Measurements from ENCODE around the gene IHH.

The IHH gene

DNA sequence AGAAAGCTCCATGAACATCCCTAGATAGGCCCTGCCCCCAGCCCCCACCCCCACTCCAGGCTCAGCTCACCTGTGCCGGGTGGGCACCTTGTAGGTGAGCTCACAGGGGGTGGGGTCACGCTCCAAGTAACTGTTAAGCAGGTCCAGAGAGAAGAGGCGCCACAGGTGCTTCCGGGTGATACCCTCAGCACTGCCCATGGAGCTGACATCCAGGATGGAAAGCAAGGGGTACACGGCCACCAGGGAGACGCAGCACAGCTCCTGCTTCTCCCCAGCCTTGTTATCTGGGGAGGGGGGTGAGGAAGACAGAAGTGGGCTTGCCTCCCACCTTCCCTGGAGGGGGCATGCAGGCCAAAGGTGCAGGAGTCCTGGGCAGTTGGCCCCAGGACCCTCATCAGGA, 41.3 kb downstream of the IHH start:
- H3K4me2 ChIP-seq (ENCODE audit: low read length): no peak overlapping the region
- TF ChIP-seq, protein P1, sequence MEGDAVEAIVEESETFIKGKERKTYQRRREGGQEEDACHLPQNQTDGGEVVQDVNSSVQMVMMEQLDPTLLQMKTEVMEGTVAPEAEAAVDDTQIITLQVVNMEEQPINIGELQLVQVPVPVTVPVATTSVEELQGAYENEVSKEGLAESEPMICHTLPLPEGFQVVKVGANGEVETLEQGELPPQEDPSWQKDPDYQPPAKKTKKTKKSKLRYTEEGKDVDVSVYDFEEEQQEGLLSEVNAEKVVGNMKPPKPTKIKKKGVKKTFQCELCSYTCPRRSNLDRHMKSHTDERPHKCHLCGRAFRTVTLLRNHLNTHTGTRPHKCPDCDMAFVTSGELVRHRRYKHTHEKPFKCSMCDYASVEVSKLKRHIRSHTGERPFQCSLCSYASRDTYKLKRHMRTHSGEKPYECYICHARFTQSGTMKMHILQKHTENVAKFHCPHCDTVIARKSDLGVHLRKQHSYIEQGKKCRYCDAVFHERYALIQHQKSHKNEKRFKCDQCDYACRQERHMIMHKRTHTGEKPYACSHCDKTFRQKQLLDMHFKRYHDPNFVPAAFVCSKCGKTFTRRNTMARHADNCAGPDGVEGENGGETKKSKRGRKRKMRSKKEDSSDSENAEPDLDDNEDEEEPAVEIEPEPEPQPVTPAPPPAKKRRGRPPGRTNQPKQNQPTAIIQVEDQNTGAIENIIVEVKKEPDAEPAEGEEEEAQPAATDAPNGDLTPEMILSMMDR (IDR thresholded peaks at IDR 0.05): no peak
- H3K4me3 ChIP-seq (ENCODE audit: low read depth, low read length): no peak overlapping the region
- no peaks in the 10 kb centered on the region for H3K9me3 ChIP-seq (ENCODE audit: control insufficient read depth, low read length)
- no peak overlapping the region for H3K27ac ChIP-seq
- no peak overlapping the region for H2AFZ ChIP-seq
- H3K36me3 ChIP-seq (ENCODE audit: control insufficient read depth, insufficient read depth, low read length): no peaks in the 10 kb centered on the region
- no peaks in the 10 kb centered on the region for H3K27me3 ChIP-seq (ENCODE audit: control insufficient read depth, insufficient read depth, low read length)
- H3K79me2 ChIP-seq: no peaks in the 10 kb centered on the region
- H3K9ac ChIP-seq: no peak overlapping the region
- H3K4me1 ChIP-seq: no peaks in the 10 kb centered on the region

DNA sequence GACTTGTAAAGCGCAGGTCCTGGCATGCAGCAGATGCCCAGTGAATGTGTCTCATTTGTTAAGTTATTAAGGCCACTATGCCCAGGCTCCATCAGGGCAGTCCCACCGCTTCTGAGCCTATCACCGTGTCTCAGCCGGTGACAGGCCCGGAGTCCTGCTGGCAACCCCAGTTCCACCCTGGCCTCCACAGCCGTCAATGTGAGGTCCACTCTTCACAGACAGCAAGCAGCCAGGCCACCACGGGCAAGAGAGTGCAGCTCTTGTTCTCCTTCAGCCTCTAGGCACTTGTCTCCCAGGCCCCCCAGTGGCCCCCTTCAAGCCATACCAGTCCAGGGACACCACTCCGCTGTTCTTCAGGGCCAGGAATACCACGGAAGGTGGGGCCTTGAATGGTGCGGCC, 42.0 kb downstream of the IHH start:
- no peak overlapping the region for H2AFZ ChIP-seq
- no peaks in the 10 kb centered on the region for H3K36me3 ChIP-seq (ENCODE audit: control insufficient read depth, insufficient read depth, low read length)
- no peak overlapping the region for H3K27ac ChIP-seq
- no peaks in the 10 kb centered on the region for H3K79me2 ChIP-seq
- H3K27me3 ChIP-seq (ENCODE audit: control insufficient read depth, insufficient read depth, low read length): no peaks in the 10 kb centered on the region
- no peak overlapping the region for H3K9ac ChIP-seq
- no peak overlapping the region for H3K4me3 ChIP-seq (ENCODE audit: low read depth, low read length)
- no peaks in the 10 kb centered on the region for H3K4me1 ChIP-seq
- H3K9me3 ChIP-seq (ENCODE audit: control insufficient read depth, low read length): no peaks in the 10 kb centered on the region
- no peak overlapping the region for H3K4me2 ChIP-seq (ENCODE audit: low read length)
- TF ChIP-seq, protein P1 (IDR thresholded peaks at IDR 0.05): no peak

DNA sequence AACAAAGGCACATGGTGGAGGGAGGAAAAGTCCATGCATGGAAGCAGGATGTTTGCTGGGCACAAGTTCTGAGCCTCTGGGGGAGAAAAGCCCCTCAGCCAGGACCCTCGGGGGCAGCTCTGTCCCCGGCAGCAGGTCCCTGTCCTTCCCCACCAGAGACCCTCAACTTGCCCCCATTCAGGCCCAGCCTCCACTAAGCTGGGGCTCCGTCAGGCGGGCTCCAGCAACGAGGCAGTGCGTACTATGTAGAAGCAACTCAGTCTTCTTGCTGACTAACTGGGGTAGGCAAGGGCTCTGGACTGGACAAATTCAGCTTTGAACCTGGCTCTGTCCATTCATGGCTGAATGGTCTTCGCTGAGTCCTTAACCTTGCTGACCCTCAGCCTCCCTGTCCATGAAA, 42.4 kb downstream of the IHH start:
- TF ChIP-seq, protein P1 (IDR thresholded peaks at IDR 0.05): no peak
- no peak overlapping the region for H3K27ac ChIP-seq
- H3K9ac ChIP-seq: no peak overlapping the region
- H3K36me3 ChIP-seq (ENCODE audit: control insufficient read depth, insufficient read depth, low read length): no peaks in the 10 kb centered on the region
- no peaks in the 10 kb centered on the region for H3K27me3 ChIP-seq (ENCODE audit: control insufficient read depth, insufficient read depth, low read length)
- no peaks in the 10 kb centered on the region for H3K4me1 ChIP-seq
- H3K79me2 ChIP-seq: no peaks in the 10 kb centered on the region
- H3K4me2 ChIP-seq (ENCODE audit: low read length): no peak overlapping the region
- H2AFZ ChIP-seq: no peak overlapping the region
- no peak overlapping the region for H3K4me3 ChIP-seq (ENCODE audit: low read depth, low read length)
- no peaks in the 10 kb centered on the region for H3K9me3 ChIP-seq (ENCODE audit: control insufficient read depth, low read length)

DNA sequence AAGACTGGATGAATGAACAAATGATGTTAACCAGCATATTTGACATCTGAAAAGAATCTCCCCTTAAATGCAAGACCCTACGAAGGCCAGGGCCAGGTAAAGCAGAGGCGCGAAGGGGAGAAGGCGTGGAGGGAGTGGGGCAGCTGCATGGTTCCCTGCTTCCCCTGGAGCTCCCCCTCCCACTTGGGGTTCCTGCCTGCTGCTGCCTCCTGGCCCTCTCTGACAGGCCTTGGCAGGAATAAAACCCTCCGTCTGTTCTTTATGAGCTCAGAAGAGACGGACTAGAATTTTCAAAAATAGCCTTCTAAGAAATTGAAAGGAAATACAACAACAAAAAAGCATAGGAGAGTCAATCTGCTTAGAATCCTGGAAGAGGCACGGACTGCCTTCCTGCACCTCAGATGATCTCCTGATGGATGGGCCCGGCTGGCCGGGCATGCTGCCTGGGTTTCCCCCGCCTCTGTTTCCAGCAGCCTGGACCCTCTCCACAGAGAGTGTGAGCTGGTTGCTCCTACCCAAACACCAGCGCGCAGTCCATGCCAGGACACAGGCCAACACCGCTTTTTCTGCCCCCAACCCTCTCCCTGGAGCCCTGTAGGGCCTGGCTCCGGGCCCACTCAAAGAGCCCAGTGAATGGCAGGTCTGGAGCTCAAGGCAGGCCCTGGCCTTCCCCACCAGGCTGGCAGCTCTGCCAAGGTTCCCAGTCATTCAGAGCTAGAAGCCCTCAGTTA, 43.4 kb downstream of the IHH start:
- Histone ChIP-seq H3K9me3 (ENCODE audit: control insufficient read depth, low read length) (no peaks in the 10 kb centered on the region), H3K79me2 (no peaks in the 10 kb centered on the region), H2AFZ (no peak overlapping the region), H3K27ac (no peak overlapping the region), H3K27me3 (ENCODE audit: control insufficient read depth, insufficient read depth, low read length) (no peaks in the 10 kb centered on the region), H3K4me1 (no peaks in the 10 kb centered on the region), H3K36me3 (ENCODE audit: control insufficient read depth, insufficient read depth, low read length) (no peaks in the 10 kb centered on the region), H3K4me3 (ENCODE audit: low read depth, low read length) (no peak overlapping the region), H3K9ac (no peak overlapping the region), H3K4me2 (ENCODE audit: low read length) (no peak overlapping the region)
- TF ChIP-seq, protein P1 (IDR thresholded peaks at IDR 0.05): no peak

DNA sequence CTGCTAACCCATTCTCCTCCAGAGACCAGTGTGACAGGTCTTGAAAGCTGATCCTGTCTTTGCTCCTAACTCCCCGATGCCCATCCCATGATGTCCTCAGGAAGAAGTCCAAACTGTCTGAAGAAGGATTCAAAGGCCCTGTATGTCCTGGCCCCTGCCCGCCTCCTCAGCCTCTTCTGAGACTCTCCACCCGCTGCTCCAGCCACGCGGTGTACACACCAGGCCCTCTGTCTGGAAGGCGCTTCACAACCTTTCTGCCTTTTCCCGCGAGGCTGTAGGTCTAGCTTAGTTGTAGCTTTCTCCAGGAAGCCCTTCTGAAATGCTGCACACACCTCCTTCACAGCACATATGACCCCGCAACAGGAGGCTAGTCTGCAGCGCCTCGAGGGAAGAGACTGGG, 44.0 kb downstream of the IHH start:
- H3K9ac ChIP-seq: no peak overlapping the region
- H3K9me3 ChIP-seq (ENCODE audit: control insufficient read depth, low read length): no peaks in the 10 kb centered on the region
- H2AFZ ChIP-seq: no peak overlapping the region
- H3K27ac ChIP-seq: no peak overlapping the region
- H3K27me3 ChIP-seq (ENCODE audit: control insufficient read depth, insufficient read depth, low read length): no peaks in the 10 kb centered on the region
- no peaks in the 10 kb centered on the region for H3K36me3 ChIP-seq (ENCODE audit: control insufficient read depth, insufficient read depth, low read length)
- H3K79me2 ChIP-seq: no peaks in the 10 kb centered on the region
- no peaks in the 10 kb centered on the region for H3K4me1 ChIP-seq
- H3K4me2 ChIP-seq (ENCODE audit: low read length): no peak overlapping the region
- TF ChIP-seq, protein P1 (IDR thresholded peaks at IDR 0.05): no peak
- H3K4me3 ChIP-seq (ENCODE audit: low read depth, low read length): no peak overlapping the region
